ENCODE measurements around the gene PPARG. TPM values are rescaled to one million over a fixed set of nuclear protein-coding genes. Genes with fewer than 3 reads are reported as not detected.

The PPARG gene
- total RNA-seq, 1 donor from 2014 or later, result 4.4 TPM

DNA sequence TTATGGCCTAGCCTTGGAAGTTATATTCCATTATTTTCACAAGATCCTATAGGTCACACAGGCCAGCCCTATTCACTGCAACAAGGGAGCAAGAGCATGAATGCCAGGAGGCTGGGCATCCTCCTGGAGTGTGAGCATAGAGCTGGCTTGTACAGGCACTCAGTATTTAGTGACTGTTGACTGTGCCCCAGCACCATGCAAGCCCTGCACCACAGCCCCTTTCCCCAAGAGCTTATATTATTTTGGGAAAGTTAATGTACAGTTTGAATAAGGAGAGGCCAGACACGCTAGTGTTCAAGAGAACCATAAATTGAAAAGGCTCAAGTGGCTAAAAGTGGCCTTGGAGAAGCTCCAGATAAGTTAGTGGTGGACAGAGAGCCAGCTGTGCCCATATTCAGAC lies 163.1 kb downstream of the PPARG start:
- Mint-ChIP-seq H3K36me3 (ENCODE audit: unreplicated experiment) (no peaks in the 10 kb centered on the region), H3K27me3 (ENCODE audit: unreplicated experiment) (no peaks in the 10 kb centered on the region)
- no peak for DNase-seq (ENCODE audit: extremely low spot score, unreplicated experiment)

DNA sequence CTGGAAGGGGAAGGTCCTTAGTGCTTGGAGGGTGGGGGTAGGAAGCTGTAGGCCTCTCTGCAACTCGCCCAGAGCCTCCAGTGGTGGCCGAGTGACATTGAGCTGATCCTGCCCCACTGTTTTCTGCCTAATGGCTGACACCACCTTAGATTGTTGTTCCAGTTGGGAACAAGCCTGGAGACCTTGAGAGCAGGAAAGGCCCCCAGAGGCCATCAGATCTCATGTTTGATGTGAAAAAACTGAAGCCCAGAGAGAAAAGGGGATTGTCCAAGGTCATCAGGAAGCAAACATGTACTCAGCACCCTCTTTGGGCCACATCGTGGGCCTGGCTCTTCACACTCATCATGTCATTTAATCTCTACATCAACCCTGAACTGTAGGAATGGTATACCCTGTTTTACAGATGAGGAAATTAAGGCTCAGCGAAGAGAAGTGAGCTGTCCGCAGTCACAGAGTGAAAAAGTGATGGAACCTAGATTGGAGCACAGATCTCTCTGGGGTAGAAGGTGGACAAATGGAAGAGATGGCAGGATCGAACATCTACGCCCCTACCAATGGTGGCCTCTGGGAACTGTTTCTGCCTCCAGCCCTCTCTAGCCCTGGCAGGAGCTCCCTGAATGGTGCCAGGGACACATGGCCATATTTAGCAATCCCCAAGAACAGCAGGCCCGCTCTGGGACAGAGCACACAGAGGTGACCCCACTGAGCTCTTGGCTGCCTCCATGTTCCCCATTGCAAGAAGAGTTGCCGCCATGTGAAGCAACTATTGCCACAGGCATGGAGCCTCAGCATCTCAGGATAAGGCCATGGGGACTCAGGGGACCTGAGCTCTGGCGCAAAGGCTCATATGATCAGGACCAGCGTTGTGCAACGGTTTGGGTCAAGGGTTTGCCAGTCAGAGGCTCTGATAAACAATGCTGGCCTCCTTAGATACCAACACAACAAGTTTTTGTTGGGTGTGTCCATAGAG lies 163.8 kb downstream of the PPARG start:
- H3K36me3 Mint-ChIP-seq (ENCODE audit: unreplicated experiment), result no peaks in the 10 kb centered on the region
- DNase-seq (ENCODE audit: extremely low spot score, unreplicated experiment), result no peak
- no peaks in the 10 kb centered on the region for H3K27me3 Mint-ChIP-seq (ENCODE audit: unreplicated experiment)
- H3K9me3 Mint-ChIP-seq (ENCODE audit: unreplicated experiment), result no peaks in the 10 kb centered on the region
- H3K4me3 Mint-ChIP-seq (ENCODE audit: unreplicated experiment), result no peak overlapping the region
- no peak overlapping the region for H3K27ac Mint-ChIP-seq (ENCODE audit: unreplicated experiment)
- TF ChIP-seq, protein P1, sequence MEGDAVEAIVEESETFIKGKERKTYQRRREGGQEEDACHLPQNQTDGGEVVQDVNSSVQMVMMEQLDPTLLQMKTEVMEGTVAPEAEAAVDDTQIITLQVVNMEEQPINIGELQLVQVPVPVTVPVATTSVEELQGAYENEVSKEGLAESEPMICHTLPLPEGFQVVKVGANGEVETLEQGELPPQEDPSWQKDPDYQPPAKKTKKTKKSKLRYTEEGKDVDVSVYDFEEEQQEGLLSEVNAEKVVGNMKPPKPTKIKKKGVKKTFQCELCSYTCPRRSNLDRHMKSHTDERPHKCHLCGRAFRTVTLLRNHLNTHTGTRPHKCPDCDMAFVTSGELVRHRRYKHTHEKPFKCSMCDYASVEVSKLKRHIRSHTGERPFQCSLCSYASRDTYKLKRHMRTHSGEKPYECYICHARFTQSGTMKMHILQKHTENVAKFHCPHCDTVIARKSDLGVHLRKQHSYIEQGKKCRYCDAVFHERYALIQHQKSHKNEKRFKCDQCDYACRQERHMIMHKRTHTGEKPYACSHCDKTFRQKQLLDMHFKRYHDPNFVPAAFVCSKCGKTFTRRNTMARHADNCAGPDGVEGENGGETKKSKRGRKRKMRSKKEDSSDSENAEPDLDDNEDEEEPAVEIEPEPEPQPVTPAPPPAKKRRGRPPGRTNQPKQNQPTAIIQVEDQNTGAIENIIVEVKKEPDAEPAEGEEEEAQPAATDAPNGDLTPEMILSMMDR (IDR thresholded peaks at IDR 0.05), result no peak
- no peaks in the 10 kb centered on the region for H3K4me1 Mint-ChIP-seq (ENCODE audit: unreplicated experiment)

More for the DNA sequence above, 163.1 kb downstream of the PPARG start:
- Mint-ChIP-seq H3K27ac (ENCODE audit: unreplicated experiment) (no peak overlapping the region), H3K9me3 (ENCODE audit: unreplicated experiment) (no peaks in the 10 kb centered on the region), H3K4me3 (ENCODE audit: unreplicated experiment) (no peak overlapping the region), H3K4me1 (ENCODE audit: unreplicated experiment) (no peaks in the 10 kb centered on the region)
- TF ChIP-seq, protein P1 (IDR thresholded peaks at IDR 0.05), result no peak

DNA sequence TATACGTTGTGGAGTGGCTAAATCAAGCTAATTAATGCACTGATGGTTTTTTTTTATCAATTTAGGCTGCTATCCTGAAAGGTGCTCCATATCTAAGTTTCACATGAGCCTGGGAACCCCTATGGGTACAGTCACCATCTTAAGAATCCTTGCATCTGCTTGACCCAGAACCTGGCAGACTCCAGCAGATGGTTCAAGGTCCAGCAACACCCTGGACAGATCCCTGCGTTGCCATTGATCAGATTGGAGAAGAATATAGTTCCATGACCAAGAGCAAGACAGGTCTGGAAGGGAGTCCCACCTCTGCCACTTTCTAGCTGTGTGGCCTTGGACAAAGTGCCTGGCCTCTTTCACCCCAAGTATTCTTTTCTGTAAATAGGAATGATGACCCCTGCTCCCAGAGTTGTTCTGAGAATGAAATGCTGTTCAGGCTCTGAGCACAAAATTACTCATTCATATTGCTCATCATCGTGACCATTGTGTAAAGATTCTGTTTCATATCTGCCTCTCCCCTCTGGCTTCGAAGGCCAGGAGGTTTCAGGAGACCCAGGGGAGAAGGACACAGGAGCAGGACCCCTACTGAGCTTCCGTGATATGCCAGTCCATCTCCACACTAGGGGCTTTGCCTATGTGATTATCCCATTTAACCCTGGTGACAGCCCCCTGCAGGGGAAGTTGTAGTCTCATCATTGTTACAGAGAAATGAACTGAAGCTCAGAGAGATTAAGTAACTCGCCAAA lies 165.4 kb downstream of the PPARG start:
- Mint-ChIP-seq H3K36me3 (ENCODE audit: unreplicated experiment) (no peaks in the 10 kb centered on the region), H3K4me1 (ENCODE audit: unreplicated experiment) (no peaks in the 10 kb centered on the region), H3K27ac (ENCODE audit: unreplicated experiment) (no peak overlapping the region), H3K4me3 (ENCODE audit: unreplicated experiment) (no peak overlapping the region), H3K9me3 (ENCODE audit: unreplicated experiment) (no peaks in the 10 kb centered on the region), H3K27me3 (ENCODE audit: unreplicated experiment) (no peaks in the 10 kb centered on the region)
- no peak for DNase-seq (ENCODE audit: extremely low spot score, unreplicated experiment)
- TF ChIP-seq, protein P1 (IDR thresholded peaks at IDR 0.05), result no peak

DNA sequence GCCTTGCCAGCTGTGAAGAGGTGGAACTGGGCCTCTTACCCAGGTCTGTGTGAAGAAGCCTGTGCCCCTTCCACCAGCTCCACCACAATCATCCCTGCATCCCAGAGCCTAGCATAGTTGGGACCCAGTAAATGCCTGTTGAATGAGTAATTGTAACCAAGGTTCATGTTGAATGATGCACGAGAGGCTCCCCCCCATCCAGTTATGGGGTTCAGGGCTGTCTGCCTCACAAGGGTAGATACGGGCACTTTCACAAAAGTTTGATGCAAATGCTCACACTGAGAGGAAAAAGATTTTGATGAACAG lies 165.9 kb downstream of the PPARG start:
- Mint-ChIP-seq H3K27me3 (ENCODE audit: unreplicated experiment) (no peaks in the 10 kb centered on the region), H3K4me1 (ENCODE audit: unreplicated experiment) (no peaks in the 10 kb centered on the region), H3K4me3 (ENCODE audit: unreplicated experiment) (no peak overlapping the region), H3K36me3 (ENCODE audit: unreplicated experiment) (no peaks in the 10 kb centered on the region), H3K27ac (ENCODE audit: unreplicated experiment) (no peak overlapping the region), H3K9me3 (ENCODE audit: unreplicated experiment) (no peaks in the 10 kb centered on the region)
- DNase-seq (ENCODE audit: extremely low spot score, unreplicated experiment), result no peak
- TF ChIP-seq, protein P1 (IDR thresholded peaks at IDR 0.05), result no peak

DNA sequence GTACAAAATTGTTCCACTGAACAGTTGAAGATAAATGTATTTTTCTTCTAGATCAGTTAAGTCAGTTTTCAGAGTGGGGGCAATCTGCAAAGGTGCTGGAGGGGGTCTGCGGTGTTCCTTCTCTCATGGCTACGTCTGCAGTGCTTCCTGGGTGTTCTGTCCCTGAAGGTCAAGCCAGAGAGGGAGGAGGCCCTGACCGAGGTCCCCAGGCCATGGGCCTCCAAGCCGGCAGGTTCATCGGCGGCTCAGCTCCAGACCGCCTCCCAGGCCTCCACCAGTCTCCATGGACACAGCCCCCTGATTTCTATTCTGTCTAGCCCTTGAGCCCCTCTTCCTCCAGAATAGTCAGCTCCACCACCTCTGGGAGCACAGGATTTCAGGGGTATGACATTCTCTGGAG lies 166.9 kb downstream of the PPARG start:
- H3K27me3 Mint-ChIP-seq (ENCODE audit: unreplicated experiment), result no peaks in the 10 kb centered on the region
- no peaks in the 10 kb centered on the region for H3K9me3 Mint-ChIP-seq (ENCODE audit: unreplicated experiment)

More for the DNA sequence above, 166.9 kb downstream of the PPARG start:
- no peaks in the 10 kb centered on the region for H3K36me3 Mint-ChIP-seq (ENCODE audit: unreplicated experiment)
- H3K4me1 Mint-ChIP-seq (ENCODE audit: unreplicated experiment), result no peaks in the 10 kb centered on the region
- no peak overlapping the region for H3K4me3 Mint-ChIP-seq (ENCODE audit: unreplicated experiment)
- DNase-seq (ENCODE audit: extremely low spot score, unreplicated experiment), result no peak
- TF ChIP-seq, protein P1 (IDR thresholded peaks at IDR 0.05), result no peak
- no peak overlapping the region for H3K27ac Mint-ChIP-seq (ENCODE audit: unreplicated experiment)

Measured in osteocyte (in vitro differentiated cells).